Fibroblast of lung (primary cell): ENCODE data around the gene AFF4. TPM values are rescaled to one million over a fixed set of nuclear protein-coding genes. Genes with fewer than 3 reads are reported as not detected.
"Not testable (repeated sequence)": the region's sequence is repeated elsewhere in the genome, so short reads cannot be mapped to it uniquely, and the experiment has no call there.

ENCODE experiments used
- DNase-seq, 2 donors: peaks; one replicate each; pipeline versions ENCODE4 v3.0.0 to v3.0.0-alpha.2; 2010; ENCODE audit warnings: low read depth in 2 of 2
- H2AFZ ChIP-seq: 2 replicates; pipeline ENCODE4 v1.5.1; 2012; ENCODE audit warnings: low read length, control low read depth, inconsistent platforms
- H3K27ac ChIP-seq: 2 replicates; pipeline ENCODE4 v1.5.1; 2011; ENCODE audit warnings: low read length, control low read depth; ENCODE audit not compliant: insufficient read depth
- H3K27me3 ChIP-seq: 2 replicates; pipeline ENCODE4 v1.5.1; 2011; ENCODE audit warnings: mild to moderate bottlenecking, low read length; ENCODE audit not compliant: control insufficient read depth, insufficient read depth
- H3K36me3 ChIP-seq: 2 replicates; pipeline ENCODE4 v1.5.1; 2011; ENCODE audit warnings: low read length; ENCODE audit not compliant: control insufficient read depth, insufficient read depth
- H3K4me1 ChIP-seq: 2 replicates; pipeline ENCODE4 v1.5.1; 2011; ENCODE audit warnings: low read length; ENCODE audit not compliant: control insufficient read depth, insufficient read depth; ENCODE audit errors: extremely low read depth
- H3K4me2 ChIP-seq: 2 replicates; pipeline ENCODE4 v1.5.1; 2011; ENCODE audit warnings: low read length, control low read depth; ENCODE audit not compliant: insufficient read depth; ENCODE audit errors: extremely low read depth
- H3K4me3 ChIP-seq, 4 experiments: fragments of 200-600 bp in 1 of 4; sonication (generic) in 1 of 4; replicated peaks in 1 of 4; 2 replicates each; pipeline ENCODE4 v1.5.1; 2011 to 2016; ENCODE audit warnings: low read length in 4 of 4, low read depth in 3 of 4, mild to moderate bottlenecking in 3 of 4, control low read depth in 2 of 4, inconsistent platforms in 1 of 4, mixed read lengths in 1 of 4; ENCODE audit not compliant: insufficient read depth in 1 of 4; ENCODE audit errors: control extremely low read depth in 1 of 4
- H3K79me2 ChIP-seq: 2 replicates; pipeline ENCODE4 v1.5.1; 2012; ENCODE audit warnings: mild to moderate bottlenecking, low read length, inconsistent platforms; ENCODE audit not compliant: control insufficient read depth, insufficient read depth
- H3K9ac ChIP-seq: 2 replicates; pipeline ENCODE4 v1.5.1; 2011; ENCODE audit warnings: mild to moderate bottlenecking, low read length, control low read depth; ENCODE audit not compliant: insufficient read depth
- H3K9me3 ChIP-seq: 2 replicates; pipeline ENCODE4 v1.5.1; 2012; ENCODE audit warnings: low read depth, low read length; ENCODE audit not compliant: control insufficient read depth, insufficient read depth
- H4K20me1 ChIP-seq: 2 replicates; pipeline ENCODE4 v1.5.1; 2011; ENCODE audit warnings: low read length; ENCODE audit not compliant: control insufficient read depth, insufficient read depth; ENCODE audit errors: extremely low read depth
- CTCF ChIP-seq, 2 donors: IDR thresholded peaks in 1 of 2; conservative IDR thresholded peaks in 1 of 2; 1 replicate in 1 of 2; 2 replicates in 1 of 2; pipeline ENCODE4 v1.5.1; 2011 to 2012; ENCODE audit warnings: low read length in 2 of 2, control low read depth in 1 of 2, inconsistent platforms in 1 of 2, low read depth in 1 of 2, mild to moderate bottlenecking in 1 of 2
- EZH2 ChIP-seq: IDR thresholded peaks from 2 replicates; pipeline ENCODE4 v1.5.1; 2012; ENCODE audit warnings: low read length, control low read depth, mild to moderate bottlenecking; ENCODE audit errors: missing control alignments
- polyA plus RNA-seq, 2 donors: library from polyadenylated mRNA; depleted of rRNA in 1 of 2; stranded (reverse) in 1 of 2; unstranded in 1 of 2; fragments of >200 nt; gene quantifications; 2 replicates each; pipeline ENCODE4 v1.2.1, GENCODE V29; 2011 to 2012; ENCODE audit warnings: missing spikeins in 1 of 2
- total RNA-seq: library from RNA; depleted of rRNA; stranded (reverse); fragments of >200 nt; gene quantifications from 2 replicates; pipeline ENCODE4 v1.2.1, GENCODE V29; 2014

The AFF4 gene
- total and polyA plus RNA-seq, 2 donors (not counting 1 experiment from before 2014, with no cell fraction given), result 54.2 to 73.6 TPM

GRCh38 chr5:132859889-132860437 is 103.5 kb downstream of the AFF4 start:
- H3K4me3 ChIP-seq, result no peak overlapping the region
- no peaks in the 10 kb centered on the region for H3K79me2 ChIP-seq
- H3K27ac ChIP-seq, result no peak overlapping the region
- no peak overlapping the region for H3K4me2 ChIP-seq
- no peaks in the 10 kb centered on the region for H3K27me3 ChIP-seq
- H3K4me1 ChIP-seq, result peaks cover 4% of the 10 kb centered on the region
- no peaks in the 10 kb centered on the region for H4K20me1 ChIP-seq
- no peak for DNase-seq
- H3K36me3 ChIP-seq, result no peaks in the 10 kb centered on the region
- no peak for TF ChIP-seq EZH2
- no peaks in the 10 kb centered on the region for H3K9me3 ChIP-seq
- no peak overlapping the region for H3K9ac ChIP-seq
- no peak overlapping the region for H2AFZ ChIP-seq

- H3K9ac ChIP-seq, result no peak overlapping the region
- no peaks in the 10 kb centered on the region for H4K20me1 ChIP-seq
- no peak overlapping the region for H3K27ac ChIP-seq
- H3K4me2 ChIP-seq, result no peak overlapping the region
- DNase-seq, result no peak
- no peak overlapping the region for H2AFZ ChIP-seq
- no peak overlapping the region for H3K4me3 ChIP-seq
- no peak for TF ChIP-seq EZH2
- no peak for TF ChIP-seq CTCF (conservative IDR thresholded peaks at IDR 0.05 in 1 of 2, IDR thresholded peaks at IDR 0.05 in 1 of 2; ENCODE audit: low read depth in 1 of 2, low read length in 2 of 2)
- H3K4me1 ChIP-seq, result peaks cover 4% of the 10 kb centered on the region
- H3K27me3 ChIP-seq, result no peaks in the 10 kb centered on the region
- H3K9me3 ChIP-seq, result no peaks in the 10 kb centered on the region
- no peaks in the 10 kb centered on the region for H3K36me3 ChIP-seq
- H3K79me2 ChIP-seq, result no peaks in the 10 kb centered on the region
These were observed 107.4 kb downstream of the AFF4 start for GRCh38 chr5:132856011-132856410.

GRCh38 chr5:132854992-132855391 is 108.4 kb downstream of the AFF4 start:
- not testable (repeated sequence) for H3K79me2 ChIP-seq, H3K4me3 ChIP-seq, H3K9ac ChIP-seq, DNase-seq, H3K27me3 ChIP-seq, H3K4me2 ChIP-seq, H3K36me3 ChIP-seq, H3K27ac ChIP-seq, H3K9me3 ChIP-seq, H4K20me1 ChIP-seq, H3K4me1 ChIP-seq, H2AFZ ChIP-seq

GRCh38 chr5:132854301-132854700 is 109.1 kb downstream of the AFF4 start:
- peak in 1 of 2 donors; percentile 58 for DNase-seq
- Histone ChIP-seq H3K9me3 (no peaks in the 10 kb centered on the region), H2AFZ (no peak overlapping the region), H4K20me1 (no peaks in the 10 kb centered on the region), H3K4me1 (no peaks in the 10 kb centered on the region), H3K4me3 (no peak overlapping the region), H3K36me3 (no peaks in the 10 kb centered on the region), H3K27ac (no peak overlapping the region), H3K27me3 (no peaks in the 10 kb centered on the region), H3K79me2 (no peaks in the 10 kb centered on the region), H3K4me2 (no peak overlapping the region), H3K9ac (no peak overlapping the region)
- TF ChIP-seq EZH2 (no peak), CTCF (conservative IDR thresholded peaks at IDR 0.05 in 1 of 2, IDR thresholded peaks at IDR 0.05 in 1 of 2; ENCODE audit: low read depth in 1 of 2, low read length in 2 of 2) (no peak)
